HG03432 (cell line): Measurements from ENCODE around the gene TUBD1.
"Not testable (repeated sequence)": the region's sequence is repeated elsewhere in the genome, so short reads cannot be mapped to it uniquely, and the experiment has no call there.

ENCODE experiments used
- ATAC-seq: cut with Tn5 transposase; IDR thresholded peaks from one replicate; pipeline ENCODE4 v1.9.1; 2021; ENCODE audit warnings: mild to moderate bottlenecking, moderate library complexity; ENCODE audit not compliant: unreplicated experiment

TUBD1 gene

GRCh38 chr17:59892924-59893675, at the start of gene TUBD1, which contains the start of gene RPS6KB1:
Gene TUBD1, minus strand, starts transcription at chr17:59892943. Its CDS starts 1,941 bp downstream, at chr17:59891002.
Gene RPS6KB1, plus strand, starts transcription at chr17:59893121. Its CDS starts 64 bp downstream, at chr17:59893185.
- peak; percentile 91 for ATAC-seq

GRCh38 chr17:59941131-59941530, 48.4 kb upstream of the TUBD1 start:
- ATAC-seq = no peak

GRCh38 chr17:59940697-59941096, 48.0 kb upstream of the TUBD1 start:
- not testable (repeated sequence) for ATAC-seq

DNA sequence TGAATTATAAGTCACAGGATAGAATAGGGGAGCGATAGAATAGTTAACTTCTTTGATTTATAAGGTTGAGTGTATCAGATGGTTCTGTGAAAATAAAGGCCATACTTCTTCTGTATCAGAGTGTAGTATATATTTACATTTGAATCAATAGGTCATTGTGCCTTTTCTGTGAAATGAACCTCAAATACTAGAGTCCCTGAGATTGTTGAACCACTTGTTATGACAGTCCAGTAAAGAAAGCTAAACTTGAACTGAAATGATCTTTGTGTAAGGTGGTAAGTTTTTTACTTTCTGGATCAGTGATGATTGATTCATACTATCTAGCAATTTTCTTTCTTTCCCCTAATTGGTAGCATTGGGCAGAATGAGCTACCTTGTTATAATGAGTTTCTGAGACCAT, 40.6 kb upstream of the TUBD1 start:
- ATAC-seq = not testable (repeated sequence)

DNA sequence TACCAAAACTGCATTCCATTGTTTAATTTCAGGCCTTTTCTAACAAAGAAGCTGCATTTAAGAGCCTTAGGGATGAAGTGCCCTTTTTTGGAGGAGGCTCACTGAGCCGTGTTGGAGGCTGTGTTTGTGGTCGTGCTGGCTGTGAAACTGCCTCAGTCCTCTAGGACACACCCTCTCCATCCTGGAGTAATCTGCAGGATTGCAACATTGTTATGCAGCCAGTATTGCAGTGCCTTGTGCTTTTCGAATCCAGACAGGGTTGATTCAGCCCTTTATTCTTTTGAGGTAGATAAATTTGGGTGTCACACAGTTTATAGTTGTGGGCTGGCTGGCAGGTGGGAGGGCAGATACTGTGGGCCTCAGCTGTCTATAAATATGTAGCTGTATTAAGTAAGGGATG, 38.0 kb upstream of the TUBD1 start:
- not testable (repeated sequence) for ATAC-seq

GRCh38 chr17:59930121-59930520, 37.4 kb upstream of the TUBD1 start:
- not testable (repeated sequence) for ATAC-seq

- not testable (repeated sequence) for ATAC-seq
These were observed 27.9 kb upstream of the TUBD1 start for GRCh38 chr17:59920637-59921036.

DNA sequence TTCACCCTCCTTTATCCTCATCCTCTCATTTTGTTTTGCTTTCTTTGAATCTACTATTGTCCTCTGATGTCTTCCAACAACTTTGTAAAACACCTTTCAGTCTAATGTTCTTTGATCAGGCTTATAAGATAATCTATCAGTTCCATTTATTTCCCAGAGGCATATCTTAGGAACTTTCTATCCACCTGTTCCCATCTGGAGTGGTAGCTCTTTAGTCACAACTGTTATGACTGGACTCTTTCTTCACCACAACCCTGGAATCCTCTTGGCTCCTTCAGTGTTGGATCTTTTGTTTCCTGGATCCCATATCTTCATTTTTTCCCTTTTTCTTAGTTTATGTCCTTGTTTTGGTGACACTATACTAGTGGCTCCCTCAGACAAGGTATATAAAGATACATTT, 23.7 kb upstream of the TUBD1 start:
- ATAC-seq = no peak

- ATAC-seq = no peak
These were observed 21.6 kb upstream of the TUBD1 start for GRCh38 chr17:59914274-59914854.

DNA sequence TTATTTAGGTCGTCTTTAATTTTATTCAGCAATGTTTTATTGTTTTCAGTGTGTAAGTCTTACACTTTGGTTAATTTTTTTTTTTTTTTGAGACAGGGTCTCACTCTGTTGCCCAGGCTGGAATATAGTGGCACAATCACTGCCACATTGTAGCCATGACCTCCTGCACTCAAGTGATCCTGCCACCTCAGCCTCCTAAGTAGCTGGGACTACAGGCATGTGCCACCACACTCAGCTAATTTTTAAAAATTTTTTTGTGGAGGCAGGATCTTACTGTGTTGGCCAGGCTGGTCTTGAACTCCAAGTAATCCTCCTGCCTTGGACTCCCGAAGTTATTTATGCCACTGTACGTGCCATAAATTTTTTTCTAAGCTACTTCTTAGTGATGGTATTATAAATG, 14.7 kb upstream of the TUBD1 start:
- no peak for ATAC-seq

GRCh38 chr17:59903455-59903854, 10.7 kb upstream of the TUBD1 start:
- no peak for ATAC-seq

- no peak for ATAC-seq
These were observed 8.9 kb upstream of the TUBD1 start for GRCh38 chr17:59901604-59902003.

DNA sequence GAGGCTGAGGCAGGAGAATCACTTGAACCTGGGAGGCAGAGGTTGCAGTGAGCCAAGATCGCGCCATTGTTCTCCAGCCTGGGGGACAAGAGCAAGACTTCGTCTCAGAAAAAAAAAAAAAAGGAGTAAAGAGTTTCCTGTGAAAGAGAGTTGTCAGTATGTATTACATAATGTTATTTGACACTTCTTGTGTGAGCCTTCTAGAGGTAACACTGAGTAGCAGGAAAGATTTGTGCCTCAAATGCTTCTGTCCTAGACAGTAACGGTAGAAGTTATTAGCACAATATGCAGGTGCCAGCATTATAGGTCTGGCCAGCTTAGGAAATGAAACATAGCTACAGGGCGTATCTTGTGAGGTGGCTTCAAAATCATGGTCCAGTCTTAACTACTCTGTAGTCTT, 6.4 kb upstream of the TUBD1 start:
- no peak for ATAC-seq

- no peak for ATAC-seq
These were observed 4.3 kb upstream of the TUBD1 start for GRCh38 chr17:59897090-59897489.

DNA sequence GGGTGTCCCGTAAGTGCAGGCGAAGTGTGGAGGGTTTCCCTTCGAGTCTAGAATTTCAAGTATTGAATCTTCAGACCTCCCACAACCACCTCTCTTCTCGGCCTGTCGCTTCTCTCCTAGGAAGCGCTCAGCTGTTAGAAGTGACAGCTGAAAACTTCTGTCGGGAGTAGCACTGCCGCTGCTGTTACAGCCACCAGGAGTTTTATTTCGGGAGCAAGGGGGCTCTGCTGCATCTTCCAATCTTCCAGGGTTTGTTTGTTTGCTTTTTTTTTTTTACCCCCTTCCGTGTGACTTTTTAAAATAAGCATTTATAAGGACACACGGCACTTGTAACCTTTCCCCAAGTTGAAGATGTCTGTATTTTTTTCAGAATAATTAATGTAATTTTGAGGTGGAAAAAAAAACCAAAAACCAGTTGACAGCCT, 945 bp upstream of the TUBD1 start:
- no peak for ATAC-seq

- ATAC-seq = peak; percentile 56
These were observed 356 bp downstream of the TUBD1 start for GRCh38 chr17:59892251-59892923.

- ATAC-seq = no peak
These were observed 2.0 kb downstream of the TUBD1 start for GRCh38 chr17:59890720-59891119.

GRCh38 chr17:59888145-59888750, 4.5 kb downstream of the TUBD1 start:
- ATAC-seq = no peak

GRCh38 chr17:59884861-59885260, 7.9 kb downstream of the TUBD1 start:
- ATAC-seq = no peak

DNA sequence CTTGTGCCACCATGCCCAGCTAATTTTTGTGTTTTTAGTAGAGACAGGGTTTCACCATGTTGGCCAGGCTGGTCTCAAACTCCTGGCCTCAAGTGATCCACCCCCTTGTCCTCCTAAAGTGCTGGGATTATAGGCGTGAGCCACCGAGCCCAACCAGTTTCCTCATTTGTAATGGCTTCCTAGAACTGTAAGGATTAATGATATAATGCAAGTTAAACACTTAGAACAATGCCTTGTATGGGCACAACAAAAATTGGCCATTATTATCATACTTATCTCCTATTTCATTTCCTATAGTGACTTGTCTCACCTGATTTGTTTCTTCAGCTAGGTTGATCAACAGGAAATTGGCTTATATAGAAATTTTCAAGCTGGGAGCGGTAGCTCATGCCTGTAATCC, 14.1 kb downstream of the TUBD1 start:
- ATAC-seq = no peak

DNA sequence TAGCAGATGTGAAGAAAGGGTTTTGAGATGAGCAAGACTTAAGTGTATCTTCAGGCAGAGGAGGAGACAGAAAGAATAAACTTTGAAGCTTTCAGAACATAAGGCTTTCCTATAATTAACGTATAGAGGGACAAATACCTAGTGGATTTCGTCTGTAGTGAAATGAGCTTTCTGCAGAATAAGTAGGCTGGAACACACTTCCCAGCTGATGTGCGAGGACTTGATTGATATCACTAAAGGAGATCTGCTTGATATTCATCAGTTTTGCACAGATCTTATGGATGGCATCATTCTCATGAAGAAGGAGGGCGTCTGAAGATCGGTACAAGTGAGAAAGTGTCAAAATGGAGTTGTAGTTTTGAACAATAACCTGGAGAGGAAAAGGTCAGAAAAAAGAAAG, 14.8 kb downstream of the TUBD1 start:
- ATAC-seq = no peak
